Endothelial cell of umbilical vein (primary cell): ENCODE results near the gene ATP10A.

Experiments used
- CTCF ChIP-seq, 2 donors: IDR thresholded peaks; 1 replicate in 1 of 2; 2 replicates in 1 of 2; pipeline ENCODE4 v1.5.1; 2011; ENCODE audit warnings: low read length in 2 of 2, mild to moderate bottlenecking in 2 of 2, moderate library complexity in 2 of 2, control low read depth in 1 of 2, inconsistent platforms in 1 of 2, low read depth in 1 of 2; ENCODE audit not compliant: insufficient read depth in 1 of 2; ENCODE audit errors: extremely low read depth in 1 of 2
- JUN ChIP-seq: IDR thresholded peaks from 2 replicates; pipeline ENCODE4 v1.6.1; 2011; ENCODE audit warnings: borderline replicate concordance, low read depth; ENCODE audit not compliant: insufficient read length, insufficient read depth
- POLR2A ChIP-seq: IDR thresholded peaks from 2 replicates; pipeline ENCODE4 v1.6.1; 2012; ENCODE audit warnings: low read depth, mild to moderate bottlenecking, control low read depth, low read length
- POLR2AphosphoS5 ChIP-seq: IDR thresholded peaks from 2 replicates; pipeline ENCODE4 v1.6.1; 2012; ENCODE audit warnings: low read depth, mild to moderate bottlenecking, control low read depth, low read length, moderate library complexity; ENCODE audit not compliant: insufficient read depth

GRCh38 chr15:25655207-25655948, 207.7 kb downstream of the ATP10A start:
- TF ChIP-seq POLR2A (no peak), POLR2AphosphoS5 (no peak), CTCF (IDR thresholded peaks at IDR 0.05; ENCODE audit: extremely low read depth in 1 of 2, insufficient read depth in 1 of 2, low read depth in 1 of 2, low read length in 2 of 2) (no peak), JUN (no peak)
